ENCODE data around the gene SLC66A2. TPM values are rescaled to one million over a fixed set of nuclear protein-coding genes. Genes with fewer than 3 reads are reported as not detected.

The SLC66A2 gene
- total RNA-seq, 1 experiment from 2014 or later, result 52.8 TPM

DNA sequence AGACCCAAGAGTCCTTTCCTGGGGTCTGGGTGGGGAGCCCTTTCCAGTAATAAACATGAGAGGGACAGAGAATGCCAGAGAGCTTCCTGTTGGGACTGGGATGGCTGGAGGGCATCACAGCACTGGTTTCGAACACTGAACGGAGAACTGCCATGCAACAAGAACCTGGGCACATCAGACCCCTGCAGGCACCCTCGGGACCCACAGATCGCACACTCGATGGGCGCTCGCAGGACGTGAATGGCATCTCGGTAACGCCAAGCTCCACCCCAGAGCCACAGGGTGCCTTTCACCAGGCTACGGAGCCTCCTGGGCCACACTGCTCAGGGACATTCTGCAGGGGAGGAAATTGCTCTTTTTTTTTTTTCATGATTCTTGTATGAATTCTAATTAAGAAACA is 25.1 kb downstream of the SLC66A2 start:
- ATAC-seq, result no peak
- Histone ChIP-seq H3K4me1 (ENCODE audit: insufficient read depth, low read length) (no peaks in the 10 kb centered on the region), H3K9ac (ENCODE audit: low read length) (no peak overlapping the region), H3F3A (ENCODE audit: low read length, unreplicated experiment) (no peaks in the 10 kb centered on the region), H2AFZ (ENCODE audit: low read length) (no peak overlapping the region), H3K4me3 (ENCODE audit: low read length) (no peak overlapping the region), H3K27ac (ENCODE audit: low read length) (no peak overlapping the region), H3K4me2 (ENCODE audit: low read length) (no peak overlapping the region), H3K9me3 (ENCODE audit: low read length) (peaks cover 11% of the 10 kb centered on the region), H3K36me3 (ENCODE audit: low read depth, low read length) (peaks cover 28% of the 10 kb centered on the region), H3K79me2 (ENCODE audit: low read length) (peaks cover 14% of the 10 kb centered on the region), H3K9me2 (replicated peaks; ENCODE audit: low read length) (no peaks in the 10 kb centered on the region), H4K20me1 (ENCODE audit: low read length) (no peaks in the 10 kb centered on the region), H3K27me3 (ENCODE audit: low read length) (no peaks in the 10 kb centered on the region)
- ChIA-PET POLR2A (ENCODE audit: unreplicated experiment) (no interaction called here), CTCF (interaction anchor here (0.7 kb wide), 1 partner anchor 10 kb away, joined by 5 read pairs; no protein-coding TSS in a partner anchor)
- no TSS peak for BruUV-seq (replicated peaks)
- intact Hi-C loops (cut with micrococcal nuclease), result no loop called here
- TF ChIP-seq, protein P1, sequence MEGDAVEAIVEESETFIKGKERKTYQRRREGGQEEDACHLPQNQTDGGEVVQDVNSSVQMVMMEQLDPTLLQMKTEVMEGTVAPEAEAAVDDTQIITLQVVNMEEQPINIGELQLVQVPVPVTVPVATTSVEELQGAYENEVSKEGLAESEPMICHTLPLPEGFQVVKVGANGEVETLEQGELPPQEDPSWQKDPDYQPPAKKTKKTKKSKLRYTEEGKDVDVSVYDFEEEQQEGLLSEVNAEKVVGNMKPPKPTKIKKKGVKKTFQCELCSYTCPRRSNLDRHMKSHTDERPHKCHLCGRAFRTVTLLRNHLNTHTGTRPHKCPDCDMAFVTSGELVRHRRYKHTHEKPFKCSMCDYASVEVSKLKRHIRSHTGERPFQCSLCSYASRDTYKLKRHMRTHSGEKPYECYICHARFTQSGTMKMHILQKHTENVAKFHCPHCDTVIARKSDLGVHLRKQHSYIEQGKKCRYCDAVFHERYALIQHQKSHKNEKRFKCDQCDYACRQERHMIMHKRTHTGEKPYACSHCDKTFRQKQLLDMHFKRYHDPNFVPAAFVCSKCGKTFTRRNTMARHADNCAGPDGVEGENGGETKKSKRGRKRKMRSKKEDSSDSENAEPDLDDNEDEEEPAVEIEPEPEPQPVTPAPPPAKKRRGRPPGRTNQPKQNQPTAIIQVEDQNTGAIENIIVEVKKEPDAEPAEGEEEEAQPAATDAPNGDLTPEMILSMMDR (conservative IDR thresholded peaks at IDR 0.05; ENCODE audit: low read depth, low read length), result no peak
- TF ChIP-seq EZH2 (IDR thresholded peaks at IDR 0.05; ENCODE audit: low read length, unreplicated experiment) (no peak), EZH2phosphoT487 (IDR thresholded peaks at IDR 0.05; ENCODE audit: borderline replicate concordance, low read length) (no peak)
- no peak for DNase-seq

DNA sequence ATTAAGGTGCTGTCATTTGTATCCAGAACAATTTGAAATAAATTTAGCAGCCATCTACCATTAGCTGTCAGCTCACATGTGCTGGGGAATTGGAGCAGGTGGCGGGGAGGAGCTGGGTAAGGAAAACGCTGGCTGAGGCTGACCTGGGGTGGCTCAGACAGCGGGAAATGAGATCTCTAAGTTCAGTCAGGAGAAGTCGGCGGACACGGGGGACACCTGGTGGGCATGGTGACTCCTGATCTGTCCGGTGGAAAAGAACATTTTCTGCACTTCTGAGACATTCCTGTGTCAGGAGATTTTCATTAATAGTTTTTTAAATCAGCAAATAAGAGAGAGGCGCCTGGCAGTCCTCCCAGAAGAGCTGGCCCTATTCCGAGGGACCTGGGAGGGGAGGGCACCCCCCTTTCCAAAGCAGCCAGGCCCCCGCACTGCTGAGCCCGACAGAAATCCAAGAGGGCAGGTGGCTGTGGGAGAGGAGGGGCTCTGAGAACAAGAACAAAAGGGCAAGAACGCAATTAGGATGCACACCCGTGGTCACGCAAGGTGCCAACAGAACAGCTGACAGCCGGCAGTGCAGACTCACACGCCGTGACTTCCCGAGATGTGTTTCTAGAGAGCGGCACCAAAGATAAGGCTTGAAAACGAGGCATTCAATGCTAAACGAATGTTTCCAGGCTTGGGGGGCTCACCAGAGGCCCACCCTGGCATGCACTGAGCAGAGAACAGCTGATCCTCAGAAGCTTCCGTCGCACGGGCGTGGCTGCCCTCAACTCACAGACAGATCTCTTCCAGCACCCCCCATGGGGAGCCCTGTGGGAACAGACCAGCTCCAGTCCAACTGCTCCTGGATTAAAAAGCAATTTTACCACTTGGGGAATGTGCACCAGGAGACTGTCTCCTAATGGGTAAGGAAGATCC is 26.4 kb downstream of the SLC66A2 start:
- Histone ChIP-seq H3F3A (ENCODE audit: low read length, unreplicated experiment) (no peaks in the 10 kb centered on the region), H3K9me3 (ENCODE audit: low read length) (peaks cover 8% of the 10 kb centered on the region), H3K4me1 (ENCODE audit: insufficient read depth, low read length) (no peaks in the 10 kb centered on the region), H3K79me2 (ENCODE audit: low read length) (peaks cover 14% of the 10 kb centered on the region), H3K4me2 (ENCODE audit: low read length) (no peak overlapping the region), H3K9me2 (replicated peaks; ENCODE audit: low read length) (no peaks in the 10 kb centered on the region), H4K20me1 (ENCODE audit: low read length) (no peaks in the 10 kb centered on the region), H3K27ac (ENCODE audit: low read length) (no peak overlapping the region), H3K9ac (ENCODE audit: low read length) (no peak overlapping the region), H3K4me3 (ENCODE audit: low read length) (no peak overlapping the region), H3K27me3 (ENCODE audit: low read length) (no peaks in the 10 kb centered on the region), H3K36me3 (ENCODE audit: low read depth, low read length) (peaks cover 18% of the 10 kb centered on the region), H2AFZ (ENCODE audit: low read length) (no peak overlapping the region)
- DNase-seq (no peak), ATAC-seq (no peak)
- TF ChIP-seq, protein P1 (conservative IDR thresholded peaks at IDR 0.05; ENCODE audit: low read depth, low read length), result no peak
- TF ChIP-seq EZH2 (IDR thresholded peaks at IDR 0.05; ENCODE audit: low read length, unreplicated experiment) (no peak), EZH2phosphoT487 (IDR thresholded peaks at IDR 0.05; ENCODE audit: borderline replicate concordance, low read length) (no peak)
- no TSS peak for BruUV-seq (replicated peaks)
- POLR2A ChIA-PET (ENCODE audit: unreplicated experiment), result no interaction called here
- intact Hi-C loops (cut with micrococcal nuclease), result no loop called here
- CTCF ChIA-PET, result no interaction called here
